HepG2 (cell line): ENCODE measurements around the gene TNXB. TPM values are rescaled to one million over a fixed set of nuclear protein-coding genes. Genes with fewer than 3 reads are reported as not detected.

ENCODE experiments used
- ATAC-seq: fragments of 200-7000 bp; cut with Tn5 transposase; 3 replicates; pipeline ENCODE4 v1.9.1; 2020; ENCODE audit warnings: mild to moderate bottlenecking, moderate library complexity
- BruUV-seq: library from RNA; stranded (reverse); fragments of 400-500 nt; replicated peaks from 2 replicates; lab custom pipeline; 2021; lab: Mats Ljungman, UMichigan
- CTCF ChIA-PET: fragments of 300-600 bp; formaldehyde crosslinking; extraction: SDS; loops from one replicate; lab custom pipeline; 2021; ENCODE audit warnings: low total read pairs, inconsistent platforms, low intra/inter-chr PET ratio; lab: Yijun Ruan, JAX
- POLR2A ChIA-PET: fragments of 350-600 bp; sonication (Branson Sonifier 250); formaldehyde crosslinking; loops from one replicate; lab custom pipeline; 2020; ENCODE audit warnings: antibody characterized with exemption, inconsistent platforms; lab: Yijun Ruan, JAX
- DNase-seq: peaks from one replicate; pipeline ENCODE4 v3.0.0-alpha.2; 2015; ENCODE audit warnings: low spot score
- FAIRE-seq: peaks from 3 replicates; lab custom pipeline; 2011; peaks lifted over from hg19 to GRCh38; lab: Jason Lieb, UNC
- H2AFZ ChIP-seq: one replicate; pipeline ENCODE4 v1.6.1; 2011; ENCODE audit warnings: low read length, inconsistent platforms
- H3K27ac ChIP-seq: fragments of 300-600 bp; 3 replicates; pipeline ENCODE4 v1.8.0; 2011; ENCODE audit warnings: mixed run types, mild to moderate bottlenecking, mixed read lengths, low read length, inconsistent platforms; ENCODE audit not compliant: insufficient read depth; ENCODE audit errors: extremely low read length
- H3K27me3 ChIP-seq, 2 experiments: fragments of 200-600 bp in 1 of 2; 2 replicates in 1 of 2; 3 replicates in 1 of 2; pipeline versions ENCODE4 v1.6.0 to v1.8.0; 2011; ENCODE audit warnings: low read length in 2 of 2, mild to moderate bottlenecking in 2 of 2, moderate library complexity in 2 of 2, inconsistent platforms in 1 of 2; ENCODE audit not compliant: insufficient read depth in 2 of 2, control insufficient read depth in 1 of 2
- H3K36me3 ChIP-seq, 2 experiments: fragments of 200-600 bp in 1 of 2; replicated peaks in 1 of 2; 2 replicates in 1 of 2; 3 replicates in 1 of 2; pipeline versions ENCODE4 v1.5.1 to v1.8.0; 2011; ENCODE audit warnings: low read length in 2 of 2, inconsistent platforms in 1 of 2; ENCODE audit not compliant: insufficient read depth in 2 of 2, control insufficient read depth in 1 of 2
- H3K4me1 ChIP-seq: 2 replicates; pipeline ENCODE4 v1.5.1; 2012; ENCODE audit warnings: low read length, inconsistent platforms; ENCODE audit not compliant: insufficient read depth
- H3K4me2 ChIP-seq: 2 replicates; pipeline ENCODE4 v1.6.0; 2011; ENCODE audit warnings: low read depth, low read length, inconsistent platforms
- H3K4me3 ChIP-seq, 3 experiments: fragments of 200-600 bp in 1 of 3; sonication (generic), shearing (Covaris generic) in 1 of 3; replicated peaks in 1 of 3; 2 replicates each; pipeline ENCODE4 v1.5.1; 2011 to 2016; ENCODE audit warnings: low read length in 3 of 3, inconsistent platforms in 2 of 3, low read depth in 2 of 3, mild to moderate bottlenecking in 2 of 3, control low read depth in 1 of 3, mixed read lengths in 1 of 3; ENCODE audit not compliant: insufficient read depth in 1 of 3
- H3K79me2 ChIP-seq: one replicate; pipeline ENCODE4 v1.6.1; 2011; ENCODE audit warnings: low read length, inconsistent platforms; ENCODE audit not compliant: insufficient read depth
- H3K9ac ChIP-seq: 2 replicates; pipeline ENCODE4 v1.6.0; 2011; ENCODE audit warnings: mild to moderate bottlenecking, low read depth, low read length, inconsistent platforms; ENCODE audit not compliant: insufficient read depth
- H3K9me3 ChIP-seq: 2 replicates; pipeline ENCODE4 v1.5.1; 2012; ENCODE audit warnings: mild to moderate bottlenecking, low read length
- H4K20me1 ChIP-seq: 2 replicates; pipeline ENCODE4 v1.6.0; 2011; ENCODE audit warnings: inconsistent platforms, mild to moderate bottlenecking, low read length, moderate library complexity; ENCODE audit not compliant: insufficient read depth
- DPF2 ChIP-seq: sonication (generic); formaldehyde crosslinking; IDR thresholded peaks from 2 replicates; pipeline ENCODE4 v1.4.0; 2020; ENCODE audit warnings: mild to moderate bottlenecking, low read depth, missing genetic modification reagents, borderline replicate concordance
- ELF3 ChIP-seq: IDR thresholded peaks from 2 replicates; pipeline ENCODE4 v1.6.1; 2016; ENCODE audit warnings: missing genetic modification reagents, missing compliant biosample characterization
- MYC ChIP-seq: sonication (generic); formaldehyde crosslinking; IDR thresholded peaks from 2 replicates; pipeline ENCODE4 v1.9.0; 2021; ENCODE audit warnings: missing genetic modification reagents, borderline replicate concordance
- NFKB2 ChIP-seq: sonication (generic); formaldehyde crosslinking; IDR thresholded peaks from 2 replicates; pipeline ENCODE4 v1.4.0; 2020; ENCODE audit warnings: missing genetic modification reagents, borderline replicate concordance
- U2AF1 ChIP-seq: fragments of 200-400 bp; formaldehyde crosslinking; optimal IDR thresholded peaks from 2 replicates; pipeline ENCODE3; 2017; ENCODE audit warnings: mild to moderate bottlenecking, low read depth, low read length
- ZNF180 ChIP-seq: sonication (generic); formaldehyde crosslinking; IDR thresholded peaks from 2 replicates; pipeline ENCODE4 v1.4.0; 2020; ENCODE audit warnings: low read depth, missing genetic modification reagents, borderline replicate concordance
- ZNF772 ChIP-seq: sonication (generic); formaldehyde crosslinking; IDR thresholded peaks from 2 replicates; pipeline ENCODE4 v1.5.0; 2020; ENCODE audit warnings: mild to moderate bottlenecking, missing genetic modification reagents
- WGBS: methylation state at CpG from one replicate; pipeline ENCODE4 v1.1.6; 2017; ENCODE audit warnings: low lambda C conversion rate; 5-methylcytosine and 5-hydroxymethylcytosine counted together
- in situ Hi-C: cut with HindIII; loops from 2 replicates; pipeline ENCODE4 v1.10.0; 2017; ENCODE audit warnings: low pct_unique_long_range_greater_than_20kb; ENCODE audit not compliant: extremely low pct_ligation_motif_present
- intact Hi-C: fragments of 100-400 bp; cut with micrococcal nuclease; formaldehyde crosslinking; loops from one replicate; pipeline ENCODE4 v1.10.0; 2022; ENCODE audit not compliant: unreplicated experiment
- polyA plus RNA-seq, 8 experiments: library from polyadenylated mRNA; depleted of rRNA in 3 of 8; stranded (reverse) in 7 of 8; unstranded in 1 of 8; fragments of >200 nt; fragmentation: Illumina TruSeq in 4 of 8; extraction: Trizol in 4 of 8; gene quantifications; 2 replicates each; pipeline versions ENCODE4 v1.2.1 to v1.2.3, GENCODE V29; 2011 to 2016; ENCODE audit warnings: low read depth in 4 of 8, missing spikeins in 1 of 8, mixed read lengths in 1 of 8; ENCODE audit not compliant: insufficient read depth in 1 of 8
- total RNA-seq, 5 experiments: library from RNA; depleted of rRNA; stranded (reverse); fragments of >200 nt; fragmentation: Illumina TruSeq; extraction: Trizol; gene quantifications; 2 replicates each; pipeline ENCODE4 v1.2.3, GENCODE V29; 2016; ENCODE audit warnings: low read depth in 1 of 5
- TF ChIP-seq, protein P1 (sequence below): sonication (generic); formaldehyde crosslinking; IDR thresholded peaks from 2 replicates; pipeline ENCODE4 v1.4.0; 2020; ENCODE audit warnings: missing genetic modification reagents
- TF ChIP-seq, protein P2 (sequence below): sonication (generic); formaldehyde crosslinking; IDR thresholded peaks from 2 replicates; pipeline ENCODE4 v1.4.0; 2020; ENCODE audit warnings: missing genetic modification reagents
- TF ChIP-seq, protein P3 (sequence below): sonication (generic); formaldehyde crosslinking; IDR thresholded peaks from 2 replicates; pipeline ENCODE4 v1.5.0; 2020; ENCODE audit warnings: mild to moderate bottlenecking, missing genetic modification reagents, borderline replicate concordance
- TF ChIP-seq, protein P4 (sequence below): sonication (generic); formaldehyde crosslinking; IDR thresholded peaks from 2 replicates; pipeline ENCODE4 v1.4.0; 2020; ENCODE audit warnings: missing genetic modification reagents

The TNXB gene
- total and polyA plus RNA-seq, 2 of the 13 experiments (the other 11 are each of a cell fraction or from before 2014, with no cell fraction given), result 1.6 to 2.7 TPM

DNA sequence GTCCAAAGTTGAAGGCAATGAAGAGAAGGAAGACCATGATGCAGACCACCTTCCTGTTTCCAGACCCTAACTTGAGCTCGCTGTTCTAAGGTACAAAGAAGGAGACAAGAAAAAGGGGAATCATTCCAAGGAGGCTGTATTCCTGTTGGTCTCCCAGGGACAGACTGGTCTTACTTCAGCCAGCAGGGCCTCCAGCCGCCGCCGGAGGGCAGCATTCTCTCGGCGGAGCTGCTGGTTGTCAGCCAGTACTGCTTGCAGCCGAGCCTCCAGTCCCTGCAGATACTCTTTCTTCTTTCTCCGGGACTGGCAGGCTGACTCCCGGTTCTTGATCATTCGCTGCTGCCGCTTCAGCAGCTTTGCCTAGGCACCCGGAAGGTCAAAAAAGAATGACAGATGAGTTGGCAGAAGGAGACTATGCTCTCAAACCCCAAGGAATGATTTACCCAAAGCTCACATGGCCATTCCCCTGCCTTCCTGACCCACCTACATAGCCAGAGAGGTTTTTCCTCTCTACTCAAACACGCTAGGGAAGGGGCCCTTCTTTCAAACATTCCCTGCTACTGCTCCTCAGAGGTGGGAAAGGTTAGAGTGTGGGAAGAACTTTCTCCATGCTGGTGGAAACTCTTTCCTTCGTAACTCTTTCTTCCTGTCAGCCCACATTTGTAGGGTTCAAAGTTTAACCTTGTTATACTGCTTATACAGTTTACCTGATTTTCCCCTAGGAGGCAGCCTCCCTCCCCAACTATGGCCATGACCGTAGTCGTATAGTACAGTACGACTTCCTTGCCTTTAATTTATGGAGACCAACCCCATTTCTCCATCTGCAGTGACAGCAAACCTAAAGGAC lies 9.9 kb upstream of the TNXB start:
- peaks cover 17 to 58% of the 10 kb centered on the region in 2 experiments for H3K36me3 ChIP-seq
- H3K9ac ChIP-seq, result peak overlapping the region; percentile 67
- H3K4me1 ChIP-seq, result peaks cover 24% of the 10 kb centered on the region
- intact Hi-C loops (loop anchor here (1.0 to 5.0 kb wide), 4 partner anchors 32 to 78 kb away; partner anchors contain the start of genes AGPAT1 and PPT2), in situ Hi-C loops (loop anchor here (5.0 kb wide), 1 partner anchor 33 kb away; the partner anchor contains the start of genes PPT2 and PRRT1)
- H3K79me2 ChIP-seq, result no peaks in the 10 kb centered on the region
- peak overlapping the region; percentile 87 for H3K27ac ChIP-seq
- peak overlapping the region; percentile 45 to 59 (median 56); a peak in 5 of 6 replicates for H3K4me3 ChIP-seq
- no peaks in the 10 kb centered on the region for H3K9me3 ChIP-seq
- 7% methylated on average over 17 of the region's 17 CpGs for WGBS
- no peaks in the 10 kb centered on the region for H4K20me1 ChIP-seq
- ChIA-PET CTCF (interaction anchor here (1.2 to 3.2 kb wide), 7 partner anchors 35 to 136 kb away, joined by 3 to 97 read pairs (median 6); partner anchors contain the start of genes PPT2 and RNF5), POLR2A (interaction anchor here (0.6 to 2.8 kb wide), 9 partner anchors 9 to 76 kb away, joined by 3 to 34 read pairs (median 4); partner anchors contain the start of genes AGPAT1, ATF6B, FKBPL and RNF5)
- DNase-seq, result peak; percentile 84
- peak; percentile 93 for ATAC-seq
- H2AFZ ChIP-seq, result peak overlapping the region; percentile 68
- no peaks in the 10 kb centered on the region for H3K27me3 ChIP-seq
- peak; percentile 92 for FAIRE-seq
- no TSS peak for BruUV-seq
- peak overlapping the region; percentile 95 for H3K4me2 ChIP-seq
- peak; percentile 24 for TF ChIP-seq U2AF1
- TF ChIP-seq, protein P1, sequence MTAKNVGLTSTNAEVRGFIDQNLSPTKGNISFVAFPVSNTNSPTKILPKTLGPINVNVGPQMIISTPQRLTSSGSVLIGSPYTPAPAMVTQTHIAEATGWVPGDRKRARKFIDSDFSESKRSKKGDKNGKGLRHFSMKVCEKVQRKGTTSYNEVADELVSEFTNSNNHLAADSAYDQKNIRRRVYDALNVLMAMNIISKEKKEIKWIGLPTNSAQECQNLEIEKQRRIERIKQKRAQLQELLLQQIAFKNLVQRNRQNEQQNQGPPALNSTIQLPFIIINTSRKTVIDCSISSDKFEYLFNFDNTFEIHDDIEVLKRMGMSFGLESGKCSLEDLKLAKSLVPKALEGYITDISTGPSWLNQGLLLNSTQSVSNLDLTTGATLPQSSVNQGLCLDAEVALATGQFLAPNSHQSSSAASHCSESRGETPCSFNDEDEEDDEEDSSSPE (CRISPR knock-in tag), result 0 out of 2 replicates have a peak, but pooled peaks have one; percentile 22
- TF ChIP-seq, protein P2, sequence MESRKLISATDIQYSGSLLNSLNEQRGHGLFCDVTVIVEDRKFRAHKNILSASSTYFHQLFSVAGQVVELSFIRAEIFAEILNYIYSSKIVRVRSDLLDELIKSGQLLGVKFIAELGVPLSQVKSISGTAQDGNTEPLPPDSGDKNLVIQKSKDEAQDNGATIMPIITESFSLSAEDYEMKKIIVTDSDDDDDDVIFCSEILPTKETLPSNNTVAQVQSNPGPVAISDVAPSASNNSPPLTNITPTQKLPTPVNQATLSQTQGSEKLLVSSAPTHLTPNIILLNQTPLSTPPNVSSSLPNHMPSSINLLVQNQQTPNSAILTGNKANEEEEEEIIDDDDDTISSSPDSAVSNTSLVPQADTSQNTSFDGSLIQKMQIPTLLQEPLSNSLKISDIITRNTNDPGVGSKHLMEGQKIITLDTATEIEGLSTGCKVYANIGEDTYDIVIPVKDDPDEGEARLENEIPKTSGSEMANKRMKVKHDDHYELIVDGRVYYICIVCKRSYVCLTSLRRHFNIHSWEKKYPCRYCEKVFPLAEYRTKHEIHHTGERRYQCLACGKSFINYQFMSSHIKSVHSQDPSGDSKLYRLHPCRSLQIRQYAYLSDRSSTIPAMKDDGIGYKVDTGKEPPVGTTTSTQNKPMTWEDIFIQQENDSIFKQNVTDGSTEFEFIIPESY (CRISPR knock-in tag), result peak; percentile 13; the same call in 1 of the 2 replicates
- peak; percentile 85; the same call in 1 of the 2 replicates for TF ChIP-seq NFKB2
- 0 out of 2 replicates have a peak, but pooled peaks have one; percentile 8 for TF ChIP-seq ELF3
- TF ChIP-seq, protein P3, sequence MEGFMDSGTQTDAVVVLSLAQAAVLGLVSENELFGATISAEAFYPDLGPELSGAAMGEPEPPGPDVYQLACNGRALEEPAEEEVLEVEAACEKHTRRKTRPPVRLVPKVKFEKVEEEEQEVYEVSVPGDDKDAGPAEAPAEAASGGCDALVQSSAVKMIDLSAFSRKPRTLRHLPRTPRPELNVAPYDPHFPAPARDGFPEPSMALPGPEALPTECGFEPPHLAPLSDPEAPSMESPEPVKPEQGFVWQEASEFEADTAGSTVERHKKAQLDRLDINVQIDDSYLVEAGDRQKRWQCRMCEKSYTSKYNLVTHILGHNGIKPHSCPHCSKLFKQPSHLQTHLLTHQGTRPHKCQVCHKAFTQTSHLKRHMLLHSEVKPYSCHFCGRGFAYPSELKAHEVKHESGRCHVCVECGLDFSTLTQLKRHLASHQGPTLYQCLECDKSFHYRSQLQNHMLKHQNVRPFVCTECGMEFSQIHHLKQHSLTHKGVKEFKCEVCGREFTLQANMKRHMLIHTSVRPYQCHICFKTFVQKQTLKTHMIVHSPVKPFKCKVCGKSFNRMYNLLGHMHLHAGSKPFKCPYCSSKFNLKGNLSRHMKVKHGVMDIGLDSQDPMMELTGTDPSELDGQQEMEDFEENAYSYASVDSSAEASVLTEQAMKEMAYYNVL (CRISPR knock-in tag), result peak; percentile 47; the same call in 1 of the 2 replicates
- no peak for TF ChIP-seq ZNF180 (CRISPR knock-in tag)
- 0 out of 2 replicates have a peak, but pooled peaks have one; percentile 27 for TF ChIP-seq ZNF772 (CRISPR knock-in tag)
- TF ChIP-seq DPF2, result no peak; the same call in 1 of the 2 replicates
- TF ChIP-seq, protein P4, sequence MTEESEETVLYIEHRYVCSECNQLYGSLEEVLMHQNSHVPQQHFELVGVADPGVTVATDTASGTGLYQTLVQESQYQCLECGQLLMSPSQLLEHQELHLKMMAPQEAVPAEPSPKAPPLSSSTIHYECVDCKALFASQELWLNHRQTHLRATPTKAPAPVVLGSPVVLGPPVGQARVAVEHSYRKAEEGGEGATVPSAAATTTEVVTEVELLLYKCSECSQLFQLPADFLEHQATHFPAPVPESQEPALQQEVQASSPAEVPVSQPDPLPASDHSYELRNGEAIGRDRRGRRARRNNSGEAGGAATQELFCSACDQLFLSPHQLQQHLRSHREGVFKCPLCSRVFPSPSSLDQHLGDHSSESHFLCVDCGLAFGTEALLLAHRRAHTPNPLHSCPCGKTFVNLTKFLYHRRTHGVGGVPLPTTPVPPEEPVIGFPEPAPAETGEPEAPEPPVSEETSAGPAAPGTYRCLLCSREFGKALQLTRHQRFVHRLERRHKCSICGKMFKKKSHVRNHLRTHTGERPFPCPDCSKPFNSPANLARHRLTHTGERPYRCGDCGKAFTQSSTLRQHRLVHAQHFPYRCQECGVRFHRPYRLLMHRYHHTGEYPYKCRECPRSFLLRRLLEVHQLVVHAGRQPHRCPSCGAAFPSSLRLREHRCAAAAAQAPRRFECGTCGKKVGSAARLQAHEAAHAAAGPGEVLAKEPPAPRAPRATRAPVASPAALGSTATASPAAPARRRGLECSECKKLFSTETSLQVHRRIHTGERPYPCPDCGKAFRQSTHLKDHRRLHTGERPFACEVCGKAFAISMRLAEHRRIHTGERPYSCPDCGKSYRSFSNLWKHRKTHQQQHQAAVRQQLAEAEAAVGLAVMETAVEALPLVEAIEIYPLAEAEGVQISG (CRISPR knock-in tag), result peak; percentile 78
- peak; percentile 83 for TF ChIP-seq MYC (CRISPR knock-in tag)
